GM20431 (cell line): ENCODE measurements around the gene CLEC20A.

ENCODE experiments used
- in situ Hi-C: fragments of 300-500 bp; cut with MseI, MboI; formaldehyde crosslinking; loops from one replicate; pipeline ENCODE4 v1.15.0; 2020; ENCODE audit warnings: low sequenced_read_pairs; ENCODE audit not compliant: unreplicated experiment

The CLEC20A gene

GRCh38 chr1:178438432-178438831, 58.3 kb downstream of the CLEC20A start:
- in situ Hi-C loops: no loop called here

DNA sequence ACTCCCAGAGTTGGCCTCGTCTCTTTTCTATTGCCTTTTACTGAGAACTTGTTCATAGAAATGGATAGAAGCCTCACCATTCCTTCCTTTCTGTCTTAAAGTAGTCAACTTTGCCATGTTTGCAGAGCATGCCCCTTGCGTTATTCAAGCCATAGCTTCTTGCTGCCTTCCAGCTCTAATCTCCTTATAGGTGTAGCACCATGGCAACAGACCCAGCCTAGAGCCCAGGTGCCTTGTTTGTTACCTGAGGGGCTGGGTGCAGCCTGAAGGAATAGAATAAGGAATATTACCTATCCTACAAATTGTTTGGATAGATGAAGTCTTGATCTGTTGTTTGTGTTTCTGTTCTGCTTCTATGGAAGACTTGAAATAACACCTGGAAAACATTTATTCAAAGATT, 59.9 kb downstream of the CLEC20A start:
- in situ Hi-C loops: no loop called here

- in situ Hi-C loops: no loop called here
Observed at GRCh38 chr1:178434899-178435435, 61.8 kb downstream of the CLEC20A start.

DNA sequence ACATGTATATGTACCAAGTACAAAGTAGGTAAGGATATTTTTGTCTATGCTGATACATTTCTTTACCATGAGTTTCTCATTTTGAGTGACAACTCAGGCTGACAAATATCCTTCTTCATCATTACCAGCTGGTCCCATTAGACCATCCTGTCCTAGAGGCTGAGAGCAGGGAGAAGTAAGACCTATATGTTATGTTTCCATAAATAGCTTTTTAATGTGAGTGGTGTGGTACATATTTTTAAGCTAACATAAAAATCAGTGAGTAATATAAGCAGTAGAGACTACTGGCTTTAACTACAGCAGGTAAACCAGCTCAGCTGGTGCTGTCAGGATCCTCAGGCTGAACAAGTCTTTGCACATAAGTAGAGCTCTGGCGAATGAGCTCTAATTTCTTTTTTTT, 62.4 kb downstream of the CLEC20A start:
- in situ Hi-C loops: no loop called here
